ENCODE measurements around the gene LAMA3. TPM values are rescaled to one million over a fixed set of nuclear protein-coding genes. Genes with fewer than 3 reads are reported as not detected.

The LAMA3 gene
- total and polyA plus RNA-seq, 2 donors (not counting 3 experiments of a cell fraction or from before 2014, with no cell fraction given) = 2.6 to 12.3 TPM

DNA sequence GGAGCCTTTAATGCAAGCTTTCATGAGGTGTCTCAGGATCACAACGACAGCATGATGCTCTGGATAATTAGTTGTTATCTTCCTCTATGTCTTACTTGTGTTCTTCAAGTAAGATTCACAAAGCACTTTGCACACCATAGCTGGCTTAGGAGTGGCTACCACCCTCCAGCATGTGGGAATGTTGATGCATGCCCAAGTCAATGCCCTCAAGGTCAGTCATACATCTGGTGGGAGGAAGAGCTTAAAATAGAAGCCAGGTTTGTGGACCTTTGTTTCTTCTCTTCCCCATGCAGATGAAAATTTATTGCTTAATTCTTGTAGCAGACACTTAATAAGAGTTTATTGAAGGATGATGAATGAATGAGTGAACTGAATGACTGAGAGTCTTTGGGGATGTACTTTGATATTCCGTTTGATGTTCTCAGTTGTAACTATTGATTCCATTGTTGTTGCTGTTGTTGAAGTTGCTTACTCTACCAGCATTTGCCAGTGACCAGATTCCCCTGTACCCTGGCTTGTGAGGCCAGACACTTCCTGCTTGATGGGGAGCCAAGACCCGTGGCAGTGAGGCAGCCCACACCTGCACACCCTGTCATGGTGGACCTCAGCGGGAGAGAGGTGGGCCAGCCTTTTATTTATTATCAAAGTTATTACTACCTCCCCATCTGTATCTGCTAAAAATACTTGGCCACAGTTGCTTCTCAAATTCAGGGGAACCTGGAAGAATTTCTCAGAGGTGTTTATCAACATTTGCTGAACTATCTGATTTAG is 137.8 kb downstream of the LAMA3 start:
- Histone ChIP-seq H3K4me1 (ENCODE audit: control insufficient read depth, extremely low read depth, insufficient read depth, low read length) (peaks cover 11% of the 10 kb centered on the region), H3K9me1 (replicated peaks; ENCODE audit: control insufficient read depth, extremely low read depth, insufficient read depth, low read length) (no peaks in the 10 kb centered on the region), H3K4me2 (ENCODE audit: insufficient read depth, low read length) (no peak overlapping the region), H3K9ac (replicated peaks; ENCODE audit: extremely low read depth, insufficient read depth, low read length) (no peak overlapping the region), H4K20me1 (replicated peaks; ENCODE audit: control insufficient read depth, extremely low read depth, insufficient read depth, low read length) (no peaks in the 10 kb centered on the region), H3K27ac (ENCODE audit: insufficient read depth, low read depth, low read length) (no peak overlapping the region), H3K9me3 (replicated peaks; ENCODE audit: control insufficient read depth, insufficient read depth, low read length) (no peaks in the 10 kb centered on the region), H3K27me3 (ENCODE audit: control insufficient read depth in 2 of 2, insufficient read depth in 2 of 2, low read length in 2 of 2) (no peaks in the 10 kb centered on the region), H3K4me3 (replicated peaks in 1 of 3; ENCODE audit: insufficient read depth in 1 of 3, low read depth in 1 of 3, low read length in 3 of 3) (no peak overlapping the region), H2AFZ (ENCODE audit: low read depth, low read length) (no peak overlapping the region), H3K79me2 (ENCODE audit: control insufficient read depth, insufficient read depth, low read length) (no peaks in the 10 kb centered on the region), H3K36me3 (ENCODE audit: control insufficient read depth in 2 of 2, extremely low read depth in 1 of 2, insufficient read depth in 2 of 2, low read length in 2 of 2) (no peaks in the 10 kb centered on the region)
- no peak for FAIRE-seq
- dilution Hi-C loops (cut with MboI; ENCODE audit: extremely low pct_ligation_motif_present, low sequenced_read_pairs) = no loop called here
- peak; percentile 45 for DNase-seq (ENCODE audit: low read depth, low spot score)
- intact Hi-C loops (cut with micrococcal nuclease) = loop anchor here (5.0 kb wide), 1 partner anchor 90 kb away; no protein-coding TSS in a partner anchor
- POLR2A ChIA-PET = no interaction called here
- BruUV-seq (replicated peaks) = no TSS peak
- CTCF ChIA-PET = interaction anchor here (1.9 to 4.9 kb wide), 2 partner anchors 12 to 92 kb away, joined by 5 to 28 read pairs; no protein-coding TSS in a partner anchor
- TF ChIP-seq POLR2AphosphoS5 (IDR thresholded peaks at IDR 0.05; ENCODE audit: insufficient read depth, low read depth, low read length) (no peak), MYC (IDR thresholded peaks at IDR 0.05; ENCODE audit: low read depth, low read length) (no peak), JUN (IDR thresholded peaks at IDR 0.05; ENCODE audit: borderline replicate concordance, insufficient read depth, insufficient read length, low read depth) (no peak), GATA2 (IDR thresholded peaks at IDR 0.05; ENCODE audit: insufficient read depth, insufficient read length, low read depth, low read length) (no peak), EZH2 (IDR thresholded peaks at IDR 0.05; ENCODE audit: borderline replicate concordance, low read depth, low read length, severe bottlenecking) (no peak)

DNA sequence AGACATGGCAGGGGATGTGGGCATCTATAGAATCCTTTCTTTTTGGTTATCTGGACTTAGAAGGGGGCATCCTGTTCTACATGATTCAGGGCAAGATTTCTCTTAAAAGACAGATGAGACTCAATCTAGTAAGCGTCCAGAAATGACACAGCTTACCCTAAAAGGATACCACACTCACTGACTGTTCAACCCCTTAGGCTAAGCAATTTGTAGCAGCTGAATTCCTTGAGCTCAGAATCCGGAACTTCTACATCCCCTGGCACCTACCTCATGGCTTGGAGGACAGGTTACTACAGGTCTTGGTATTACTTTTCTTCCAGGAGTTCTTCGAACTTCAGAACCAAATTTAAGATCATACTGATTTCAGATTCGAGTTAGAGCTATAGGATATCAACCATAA is 138.4 kb downstream of the LAMA3 start:
- Histone ChIP-seq H4K20me1 (replicated peaks; ENCODE audit: control insufficient read depth, extremely low read depth, insufficient read depth, low read length) (no peaks in the 10 kb centered on the region), H3K4me3 (replicated peaks in 1 of 3; ENCODE audit: insufficient read depth in 1 of 3, low read depth in 1 of 3, low read length in 3 of 3) (no peak overlapping the region), H3K9ac (replicated peaks; ENCODE audit: extremely low read depth, insufficient read depth, low read length) (no peak overlapping the region), H3K27ac (ENCODE audit: insufficient read depth, low read depth, low read length) (no peak overlapping the region), H3K9me3 (replicated peaks; ENCODE audit: control insufficient read depth, insufficient read depth, low read length) (no peaks in the 10 kb centered on the region), H3K4me1 (ENCODE audit: control insufficient read depth, extremely low read depth, insufficient read depth, low read length) (peaks cover 11% of the 10 kb centered on the region), H3K36me3 (ENCODE audit: control insufficient read depth in 2 of 2, extremely low read depth in 1 of 2, insufficient read depth in 2 of 2, low read length in 2 of 2) (no peaks in the 10 kb centered on the region), H3K27me3 (ENCODE audit: control insufficient read depth in 2 of 2, insufficient read depth in 2 of 2, low read length in 2 of 2) (no peaks in the 10 kb centered on the region), H3K9me1 (replicated peaks; ENCODE audit: control insufficient read depth, extremely low read depth, insufficient read depth, low read length) (no peaks in the 10 kb centered on the region), H3K4me2 (ENCODE audit: insufficient read depth, low read length) (no peak overlapping the region), H2AFZ (ENCODE audit: low read depth, low read length) (no peak overlapping the region), H3K79me2 (ENCODE audit: control insufficient read depth, insufficient read depth, low read length) (no peaks in the 10 kb centered on the region)
- no TSS peak for BruUV-seq (replicated peaks)
- intact Hi-C loops (cut with micrococcal nuclease) = loop anchor here (5.0 kb wide), 1 partner anchor 90 kb away; no protein-coding TSS in a partner anchor
- TF ChIP-seq FOS (IDR thresholded peaks at IDR 0.05; ENCODE audit: borderline replicate concordance, insufficient read depth, low read length) (no peak), JUN (IDR thresholded peaks at IDR 0.05; ENCODE audit: borderline replicate concordance, insufficient read depth, insufficient read length, low read depth) (no peak), GATA2 (IDR thresholded peaks at IDR 0.05; ENCODE audit: insufficient read depth, insufficient read length, low read depth, low read length) (no peak), MYC (IDR thresholded peaks at IDR 0.05; ENCODE audit: low read depth, low read length) (no peak), EZH2 (IDR thresholded peaks at IDR 0.05; ENCODE audit: borderline replicate concordance, low read depth, low read length, severe bottlenecking) (no peak), POLR2AphosphoS5 (IDR thresholded peaks at IDR 0.05; ENCODE audit: insufficient read depth, low read depth, low read length) (no peak), POLR2A (IDR thresholded peaks at IDR 0.05; ENCODE audit: low read depth, low read length) (no peak)
- TF ChIP-seq, protein P1, sequence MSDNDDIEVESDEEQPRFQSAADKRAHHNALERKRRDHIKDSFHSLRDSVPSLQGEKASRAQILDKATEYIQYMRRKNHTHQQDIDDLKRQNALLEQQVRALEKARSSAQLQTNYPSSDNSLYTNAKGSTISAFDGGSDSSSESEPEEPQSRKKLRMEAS (IDR thresholded peaks at IDR 0.05; ENCODE audit: insufficient read depth, insufficient read length) = no peak
- TF ChIP-seq, protein P2, sequence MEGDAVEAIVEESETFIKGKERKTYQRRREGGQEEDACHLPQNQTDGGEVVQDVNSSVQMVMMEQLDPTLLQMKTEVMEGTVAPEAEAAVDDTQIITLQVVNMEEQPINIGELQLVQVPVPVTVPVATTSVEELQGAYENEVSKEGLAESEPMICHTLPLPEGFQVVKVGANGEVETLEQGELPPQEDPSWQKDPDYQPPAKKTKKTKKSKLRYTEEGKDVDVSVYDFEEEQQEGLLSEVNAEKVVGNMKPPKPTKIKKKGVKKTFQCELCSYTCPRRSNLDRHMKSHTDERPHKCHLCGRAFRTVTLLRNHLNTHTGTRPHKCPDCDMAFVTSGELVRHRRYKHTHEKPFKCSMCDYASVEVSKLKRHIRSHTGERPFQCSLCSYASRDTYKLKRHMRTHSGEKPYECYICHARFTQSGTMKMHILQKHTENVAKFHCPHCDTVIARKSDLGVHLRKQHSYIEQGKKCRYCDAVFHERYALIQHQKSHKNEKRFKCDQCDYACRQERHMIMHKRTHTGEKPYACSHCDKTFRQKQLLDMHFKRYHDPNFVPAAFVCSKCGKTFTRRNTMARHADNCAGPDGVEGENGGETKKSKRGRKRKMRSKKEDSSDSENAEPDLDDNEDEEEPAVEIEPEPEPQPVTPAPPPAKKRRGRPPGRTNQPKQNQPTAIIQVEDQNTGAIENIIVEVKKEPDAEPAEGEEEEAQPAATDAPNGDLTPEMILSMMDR (IDR thresholded peaks at IDR 0.05; ENCODE audit: extremely low read depth in 1 of 2, insufficient read depth in 1 of 2, low read depth in 1 of 2, low read length in 2 of 2) = no peak
- DNase-seq (ENCODE audit: low read depth, low spot score) (no peak), FAIRE-seq (no peak)
- POLR2A ChIA-PET = no interaction called here
- CTCF ChIA-PET = interaction anchor here (1.9 kb wide), 2 partner anchors 11 to 329 kb away, joined by 5 read pairs; no protein-coding TSS in a partner anchor
- dilution Hi-C loops (cut with MboI; ENCODE audit: extremely low pct_ligation_motif_present, low sequenced_read_pairs) = no loop called here

Data from endothelial cell of umbilical vein (primary cell).